Thymus (tissue), 14 donors: ENCODE results near the gene PFN3. TPM values are rescaled to one million over a fixed set of nuclear protein-coding genes. Genes with fewer than 3 reads are reported as not detected.

Source experiments
- DNase-seq, 9 donors: peaks; one replicate each; pipeline ENCODE4 v3.0.0-alpha.2; 2013; ENCODE audit warnings: low spot score in 9 of 9, low read depth in 6 of 9, missing footprints in 1 of 9
- H3K27ac ChIP-seq, 2 donors: one replicate each; pipeline ENCODE4 v1.5.1; 2013; ENCODE audit warnings: control low read depth in 1 of 2, low read depth in 1 of 2, low read length in 1 of 2, mild to moderate bottlenecking in 1 of 2, moderate library complexity in 1 of 2
- H3K27me3 ChIP-seq, 2 donors: one replicate each; pipeline ENCODE4 v1.5.1; 2013; ENCODE audit warnings: low read length in 1 of 2; ENCODE audit not compliant: control insufficient read depth in 2 of 2, insufficient read depth in 1 of 2
- H3K36me3 ChIP-seq, 2 donors: one replicate each; pipeline ENCODE4 v1.5.1; 2013; ENCODE audit warnings: low read length in 1 of 2, mild to moderate bottlenecking in 1 of 2, moderate library complexity in 1 of 2; ENCODE audit not compliant: control insufficient read depth in 2 of 2, insufficient read depth in 2 of 2
- H3K4me1 ChIP-seq, 2 donors: one replicate each; pipeline ENCODE4 v1.5.1; 2013; ENCODE audit warnings: low read length in 2 of 2; ENCODE audit not compliant: control insufficient read depth in 2 of 2, insufficient read depth in 2 of 2
- H3K4me3 ChIP-seq, 2 donors: one replicate each; pipeline ENCODE4 v1.5.1; 2013; ENCODE audit warnings: low read length in 2 of 2, control low read depth in 1 of 2, mild to moderate bottlenecking in 1 of 2
- H3K9me3 ChIP-seq, 2 donors: one replicate each; pipeline ENCODE4 v1.5.1; 2013; ENCODE audit warnings: low read length in 1 of 2, mild to moderate bottlenecking in 1 of 2; ENCODE audit not compliant: control insufficient read depth in 2 of 2, insufficient read depth in 1 of 2
- WGBS: extraction: QIAGEN DNeasy Blood & Tissue Kit; methylation state at CpG from one replicate; pipeline ENCODE4 v1.1.7; 2013; 5-methylcytosine and 5-hydroxymethylcytosine counted together
- long read RNA-seq, 10 donors: transcript quantifications; one replicate each; lab custom pipeline, GENCODE V29; 2026
- polyA plus RNA-seq: library from polyadenylated mRNA; stranded (reverse); fragments of 200-250 nt; gene quantifications from one replicate; pipeline ENCODE4 v1.2.3, GENCODE V29; 2013
- total RNA-seq: library from RNA; stranded (reverse); fragments of 120-200 nt; gene quantifications from one replicate; pipeline ENCODE4 v1.2.4, GENCODE V29; 2013
- donor health status: healthy.

Gene PFN3
- not detected for total RNA-seq
- polyA plus RNA-seq = not detected
- long read RNA-seq, donor 1 = 0 reads
- long read RNA-seq, donor 2 = 0 reads
- long read RNA-seq, donor 3 = 0 reads
- long read RNA-seq, donor 4 = 0 reads
- long read RNA-seq, donor 5, partial matches to known transcripts = 0 of 1 reads
- long read RNA-seq, donor 5, other reads (novel, unspliced or antisense) = 0 of 1 reads
- long read RNA-seq, donor 6 = 0 reads
- long read RNA-seq, donor 7 = 0 reads
- long read RNA-seq, donor 8 = 0 reads
- long read RNA-seq, donor 9 = 0 reads
- long read RNA-seq, donor 10 = 0 reads

GRCh38 chr5:177399997-177400868 lies at the start of gene PFN3:
TSS of gene PFN3 (minus strand) at chr5:177400661. CDS start at chr5:177400576, 85 bp downstream.
- WGBS = 71% methylated on average over 92 of the region's 92 CpGs
- Histone ChIP-seq H3K4me3 (no peak within 1 kb of the TSS), H3K27me3 (peaks cover 39 to 94% of the 10 kb centered on the region in 2 donors), H3K9me3 (peaks cover 0 to 32% of the 10 kb centered on the region in 2 donors), H3K27ac (no peak within 1 kb of the TSS), H3K36me3 (no peaks in the 10 kb centered on the region), H3K4me1 (peaks cover 23 to 37% of the 10 kb centered on the region in 2 donors)
- DNase-seq = no peak

GRCh38 chr5:177449140-177450061 lies 48.9 kb upstream of the PFN3 start:
- no peaks in the 10 kb centered on the region for H3K9me3 ChIP-seq
- no peak overlapping the region for H3K27ac ChIP-seq
- H3K36me3 ChIP-seq = no peaks in the 10 kb centered on the region
- H3K27me3 ChIP-seq = peaks cover 19 to 59% of the 10 kb centered on the region in 2 donors
- no peak overlapping the region for H3K4me3 ChIP-seq
- WGBS = 94% methylated on average over 18 of the region's 18 CpGs
- DNase-seq = no peak
- H3K4me1 ChIP-seq = peaks cover 24 to 54% of the 10 kb centered on the region in 2 donors

- Histone ChIP-seq H3K27me3 (peaks cover 19 to 50% of the 10 kb centered on the region in 2 donors), H3K36me3 (peaks cover 3 to 4% of the 10 kb centered on the region in 2 donors), H3K4me3 (no peak overlapping the region), H3K27ac (no peak overlapping the region), H3K4me1 (peaks cover 15 to 46% of the 10 kb centered on the region in 2 donors), H3K9me3 (no peaks in the 10 kb centered on the region)
- WGBS = 88% methylated on average over 6 of the region's 6 CpGs
- DNase-seq = no peak
Observed at GRCh38 chr5:177448244-177448950, 47.9 kb upstream of the PFN3 start.

GRCh38 chr5:177447611-177448243 lies 47.3 kb upstream of the PFN3 start:
- Histone ChIP-seq H3K27ac (no peak overlapping the region), H3K27me3 (peaks cover 19 to 45% of the 10 kb centered on the region in 2 donors)
- WGBS = 8% methylated on average over 23 of the region's 23 CpGs

GRCh38 chr5:177447066-177447610 lies 46.7 kb upstream of the PFN3 start:
- peaks cover 15 to 40% of the 10 kb centered on the region in 2 donors for H3K4me1 ChIP-seq
- DNase-seq = peak in 6 of 9 donors; percentile 72 to 91 (median 82)
- no peaks in the 10 kb centered on the region for H3K9me3 ChIP-seq
- under 1% methylated on average over 49 of the region's 52 CpGs for WGBS
- peak overlapping the region in 1 of 2 donors; percentile 68 for H3K27ac ChIP-seq
- H3K36me3 ChIP-seq = peaks cover 15 to 17% of the 10 kb centered on the region in 2 donors
- peak overlapping the region in 1 of 2 donors; percentile 71 for H3K4me3 ChIP-seq
- peaks cover 19 to 43% of the 10 kb centered on the region in 2 donors for H3K27me3 ChIP-seq

More at GRCh38 chr5:177447611-177448243, 47.3 kb upstream of the PFN3 start:
- no peak for DNase-seq
- peaks cover 15 to 40% of the 10 kb centered on the region in 2 donors for H3K4me1 ChIP-seq
- peak overlapping the region in 1 of 2 donors; percentile 71 for H3K4me3 ChIP-seq
- H3K36me3 ChIP-seq = peaks cover 9 to 11% of the 10 kb centered on the region in 2 donors
- H3K9me3 ChIP-seq = no peaks in the 10 kb centered on the region

GRCh38 chr5:177446200-177447065 lies 46.0 kb upstream of the PFN3 start, which contains the start of gene PRR7:
TSS of gene PRR7 (plus strand) at chr5:177446814. CDS start at chr5:177455068, 8,254 bp downstream.
- Histone ChIP-seq H3K4me1 (peaks cover 15 to 40% of the 10 kb centered on the region in 2 donors), H3K4me3 (peak within 1 kb of the TSS; percentile 48 to 71), H3K27ac (peak within 1 kb of the TSS; percentile 68 to 80), H3K9me3 (no peaks in the 10 kb centered on the region), H3K36me3 (peaks cover 22 to 24% of the 10 kb centered on the region in 2 donors), H3K27me3 (peaks cover 19 to 39% of the 10 kb centered on the region in 2 donors)
- DNase-seq = peak in 5 of 9 donors; percentile 62 to 87 (median 78)
- WGBS = under 1% methylated on average over 89 of the region's 89 CpGs

GRCh38 chr5:177445917-177446199 lies 45.4 kb upstream of the PFN3 start:
- peaks cover 19 to 37% of the 10 kb centered on the region in 2 donors for H3K27me3 ChIP-seq
- no peaks in the 10 kb centered on the region for H3K9me3 ChIP-seq
- WGBS = 12% methylated on average over 8 of the region's 8 CpGs
- DNase-seq = no peak
- peak overlapping the region in 1 of 2 donors; percentile 48 for H3K4me3 ChIP-seq
- peak overlapping the region in 1 of 2 donors; percentile 80 for H3K27ac ChIP-seq
- H3K36me3 ChIP-seq = peaks cover 28 to 29% of the 10 kb centered on the region in 2 donors
- peaks cover 15 to 40% of the 10 kb centered on the region in 2 donors for H3K4me1 ChIP-seq
